8988T (cell line): ENCODE results near the gene SYCE1.

Experiments used
- DNase-seq: peaks from one replicate; pipeline ENCODE4 v3.0.0; 2011

The SYCE1 gene

GRCh38 chr10:133511408-133511807 lies 54.0 kb downstream of the SYCE1 start:
- DNase-seq = no peak

GRCh38 chr10:133509700-133510099 lies 55.7 kb downstream of the SYCE1 start:
- DNase-seq = no peak
